Stimulated activated CD8-positive, alpha-beta memory T cell treated with anti-CD3 and anti-CD28 coated beads, Interleukin-7, amount 100 ng/mL, for 24 hours (primary cell): ENCODE data around the gene SLC6A17.

Source experiments
- DNase-seq: peaks from one replicate; pipeline ENCODE4 v3.0.0-alpha.2; 2020; ENCODE audit warnings: low read depth

The SLC6A17 gene

GRCh38 chr1:110242062-110242461, 91.8 kb downstream of the SLC6A17 start:
- DNase-seq = no peak

DNA sequence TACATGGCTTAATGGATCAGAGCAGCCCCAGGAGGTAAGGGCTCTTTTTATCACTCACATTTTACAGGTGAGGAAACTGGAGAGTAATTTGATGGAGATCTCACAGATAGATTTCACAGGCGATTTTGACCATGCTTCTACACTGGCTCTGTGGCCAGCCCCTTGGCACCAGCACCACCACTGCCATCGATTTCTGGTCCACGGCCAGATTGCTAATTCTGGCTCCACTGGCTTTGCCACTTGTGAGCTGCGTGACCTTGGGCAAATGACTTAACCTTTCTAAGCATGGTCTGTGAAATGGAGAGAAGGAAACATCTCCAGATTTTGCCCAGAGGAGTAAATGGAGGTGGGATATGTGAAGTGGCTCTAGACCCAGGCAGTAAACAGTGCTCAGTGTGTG, 92.4 kb downstream of the SLC6A17 start:
- no peak for DNase-seq

- no peak for DNase-seq
These were observed 92.9 kb downstream of the SLC6A17 start for GRCh38 chr1:110243146-110243545.

DNA sequence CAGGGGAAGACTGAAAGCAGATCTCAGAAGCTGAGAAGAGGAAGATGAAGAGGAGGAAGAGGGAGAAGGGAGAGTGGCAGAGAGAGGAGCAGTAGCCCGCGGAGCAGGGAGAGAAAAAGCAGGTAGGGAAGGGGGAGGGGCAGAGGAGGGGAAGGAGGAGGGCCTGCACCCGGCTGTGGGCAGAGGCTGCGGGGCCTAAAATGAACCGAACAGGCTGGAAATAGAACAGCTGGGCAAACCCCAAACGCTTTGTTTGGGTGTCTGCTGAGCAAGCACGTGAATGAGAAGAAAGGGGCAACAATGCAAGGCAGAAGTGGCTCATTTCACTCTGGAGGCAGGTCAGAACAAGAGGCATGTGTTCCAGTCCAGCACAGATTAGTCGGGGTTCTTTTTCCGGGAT, 93.3 kb downstream of the SLC6A17 start:
- DNase-seq = no peak

DNA sequence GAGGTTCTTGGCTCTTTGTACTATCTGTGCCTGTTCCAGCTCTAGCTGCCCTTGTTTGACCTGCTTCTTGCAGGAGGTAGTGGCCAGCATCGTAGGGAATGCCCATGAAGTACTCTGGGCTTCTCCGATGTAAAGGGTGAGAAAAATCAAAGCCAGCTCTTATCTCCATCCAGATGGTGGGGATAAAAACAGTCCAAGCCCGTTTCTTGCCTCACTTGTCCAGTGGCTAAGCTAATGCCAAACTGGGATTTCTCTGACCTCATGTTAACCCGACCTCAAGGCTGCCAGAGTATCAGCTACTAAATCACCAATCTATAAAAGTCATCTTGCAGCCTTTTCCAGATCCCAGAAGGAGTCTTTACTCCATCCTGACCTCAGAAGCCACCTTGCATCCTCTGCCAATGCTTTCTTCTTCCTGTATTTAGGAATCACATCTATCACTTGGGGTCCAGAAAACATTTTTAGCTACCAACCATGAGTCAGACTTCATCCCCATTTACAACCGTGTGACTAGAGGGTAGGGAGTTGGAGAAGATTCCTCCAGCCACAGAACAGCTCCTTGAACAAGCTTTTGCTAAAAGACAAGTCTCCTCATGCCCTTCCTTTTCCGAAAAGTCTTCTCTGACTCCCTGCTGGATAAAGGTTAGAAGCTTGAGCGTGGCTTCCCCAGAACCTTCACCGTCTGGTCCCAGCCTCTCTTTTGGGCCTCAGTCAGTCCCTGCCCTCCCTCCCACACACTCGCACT, 95.8 kb downstream of the SLC6A17 start:
- no peak for DNase-seq

DNA sequence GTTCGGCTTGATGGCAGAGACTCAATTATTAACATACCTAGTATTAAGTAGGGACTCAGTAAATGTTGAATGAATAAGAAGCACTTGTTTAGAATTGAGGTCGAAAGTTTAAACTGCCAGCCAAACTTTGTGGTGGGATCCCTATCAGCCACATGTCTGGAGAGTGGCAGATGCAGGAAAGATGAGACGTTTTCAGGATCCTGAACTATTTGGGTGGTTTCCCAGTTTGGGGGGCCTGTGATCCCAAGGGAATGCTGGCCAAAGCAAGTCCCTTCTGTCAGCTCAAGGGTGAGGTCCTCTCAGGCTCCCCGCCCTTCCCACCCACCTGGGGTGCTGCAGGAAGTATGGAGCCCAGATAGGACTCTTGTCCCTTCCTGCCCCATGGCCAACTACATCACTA, 98.5 kb downstream of the SLC6A17 start:
- DNase-seq = no peak

DNA sequence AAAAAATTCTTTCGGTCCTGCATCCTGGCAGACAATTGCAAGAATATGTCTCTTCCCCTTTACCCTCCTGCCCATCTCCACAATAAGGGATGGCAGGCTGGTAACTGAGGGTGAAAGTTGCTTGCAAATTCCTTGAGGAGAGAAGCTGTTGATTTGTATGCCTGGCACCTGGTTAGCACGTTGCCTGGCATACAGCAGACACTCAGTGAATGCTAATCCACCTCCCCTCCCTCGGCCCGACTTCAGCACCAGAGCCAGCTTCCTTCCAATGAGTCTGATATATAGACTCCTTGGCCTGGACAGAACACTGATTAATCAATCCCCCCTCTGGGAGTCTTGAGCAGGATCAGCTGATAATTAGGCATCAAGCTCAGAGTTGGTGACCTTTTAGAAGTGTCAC, 99.0 kb downstream of the SLC6A17 start:
- DNase-seq = no peak

- no peak for DNase-seq
These were observed 99.7 kb downstream of the SLC6A17 start for GRCh38 chr1:110250008-110250407.

GRCh38 chr1:110250749-110251148, 100.5 kb downstream of the SLC6A17 start:
- no peak for DNase-seq
